HL-60/S4 treated with retinoic acid at 250 ng/mL for 4 days and 3 days (cell line): ENCODE results near the gene CEMIP.

Experiments
- in situ Hi-C: fragments of 300-500 bp; cut with MboI; formaldehyde crosslinking; loops from 2 replicates; pipeline ENCODE4 v1.7.0; 2022; ENCODE audit warnings: low sequenced_read_pairs

CEMIP gene

DNA sequence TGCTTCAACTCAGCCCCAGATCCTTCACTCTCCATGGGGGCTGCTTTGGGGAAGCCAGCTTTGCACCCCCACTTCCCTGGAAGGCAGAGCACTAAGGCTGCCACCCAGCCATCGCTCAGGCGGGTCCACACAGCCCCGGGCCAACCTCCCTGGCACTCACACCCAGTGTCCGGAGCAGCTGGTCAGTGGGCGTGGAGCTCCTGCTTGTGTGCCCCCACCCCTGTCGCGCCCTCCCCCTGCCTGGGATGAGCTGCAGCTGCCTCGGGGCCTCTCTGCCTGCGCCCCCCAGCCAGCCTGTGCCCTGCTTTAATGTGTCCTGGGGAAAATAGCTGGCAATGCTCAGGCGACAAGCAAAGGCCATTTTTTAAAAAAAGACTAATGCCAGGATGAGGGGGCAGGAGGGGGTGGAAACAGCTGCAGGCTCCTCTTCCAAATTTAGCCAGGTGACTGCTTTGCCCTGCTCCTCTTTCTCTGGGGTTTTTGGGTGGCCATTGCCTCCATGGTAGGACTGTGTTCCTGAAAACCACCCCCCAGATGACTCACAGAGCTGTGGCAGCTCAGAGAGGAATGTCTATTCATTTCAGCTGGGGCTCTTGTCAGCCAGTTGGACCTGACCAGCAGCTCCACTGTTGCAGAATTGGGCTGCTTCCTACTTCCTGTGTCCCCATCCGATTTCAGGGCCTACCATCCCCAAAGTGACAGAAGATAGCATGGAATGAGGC, 65.0 kb downstream of the CEMIP start:
- in situ Hi-C loops = no loop called here

DNA sequence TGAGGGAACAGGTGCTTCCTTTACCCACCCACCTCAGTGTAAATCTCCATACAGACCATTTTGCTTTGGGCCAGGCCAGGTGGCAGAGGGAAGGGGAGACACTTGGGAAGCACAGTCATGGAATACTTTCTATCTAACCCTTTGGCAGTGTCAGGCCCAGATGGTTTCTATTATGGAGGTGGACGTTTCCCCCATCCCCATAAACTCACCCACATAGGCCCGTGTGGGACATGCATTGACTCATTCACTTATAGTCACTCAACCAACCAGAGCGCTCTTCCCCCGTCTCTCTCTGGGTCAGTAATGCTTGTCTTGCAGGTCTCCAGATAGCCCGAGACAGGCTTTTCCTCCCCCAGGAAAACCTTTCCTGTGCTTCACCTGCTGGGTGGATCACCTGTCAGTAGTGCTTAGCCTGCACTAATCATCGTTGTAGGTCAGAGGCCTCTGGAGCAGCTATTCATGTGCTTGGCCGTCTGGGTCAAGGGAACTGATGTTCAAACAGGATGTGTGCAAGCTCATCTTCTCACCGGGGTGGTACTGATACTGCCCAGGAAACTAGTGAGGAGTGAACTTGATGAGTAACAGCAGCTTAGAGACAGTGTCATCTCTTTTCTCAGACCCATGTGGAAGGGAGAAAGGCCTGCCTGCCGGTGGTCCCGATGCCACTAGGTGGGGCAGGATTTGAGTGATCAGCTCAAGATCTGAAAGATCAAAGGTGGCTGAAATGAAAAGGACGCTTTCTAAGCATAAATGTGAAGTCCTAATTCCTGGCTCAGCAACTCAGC, 67.1 kb downstream of the CEMIP start:
- in situ Hi-C loops = no loop called here

DNA sequence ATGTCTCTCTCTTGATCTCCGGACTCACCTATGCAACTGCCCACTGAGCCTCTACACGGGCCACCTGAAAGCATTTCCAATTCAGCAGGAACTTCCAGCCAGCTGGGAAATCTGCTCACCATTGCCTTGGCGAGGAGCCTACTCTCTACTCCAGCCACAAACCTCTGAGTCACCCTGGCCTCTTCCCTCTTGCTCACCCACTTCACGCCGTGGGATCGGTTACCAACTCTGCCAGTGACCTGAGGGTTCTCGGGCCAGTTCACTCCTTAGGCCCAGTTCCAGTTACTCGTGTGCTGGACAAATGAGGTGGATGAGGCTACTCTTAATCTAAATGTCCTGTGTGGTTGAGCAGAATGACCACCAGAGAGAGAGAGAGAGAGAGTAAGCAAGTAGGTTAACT, 70.1 kb downstream of the CEMIP start:
- in situ Hi-C loops = no loop called here

DNA sequence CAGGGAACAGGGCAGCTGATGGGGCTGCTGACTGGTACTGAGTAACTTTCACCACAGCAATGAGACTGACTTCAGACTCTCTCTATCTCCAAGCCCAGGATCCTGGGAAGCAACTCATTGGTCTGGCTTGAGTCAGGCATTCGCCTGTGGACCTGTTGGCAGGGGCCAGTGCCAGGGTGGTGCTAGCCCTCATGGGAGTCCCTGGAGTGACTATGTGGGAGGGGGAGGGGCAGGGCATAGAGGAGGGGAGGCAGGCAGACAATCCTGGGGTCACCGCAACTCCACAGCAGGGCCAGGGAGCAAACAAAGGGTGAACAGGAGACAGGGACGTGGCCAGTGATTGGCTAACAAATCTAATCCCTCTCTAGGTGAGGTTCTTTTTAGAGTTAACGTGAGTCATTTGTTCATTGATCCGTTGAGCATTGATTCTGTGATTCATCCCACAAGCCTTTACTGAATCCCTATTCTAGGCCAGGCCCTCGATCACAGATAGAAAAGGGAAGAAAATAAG, 71.8 kb downstream of the CEMIP start:
- in situ Hi-C loops = no loop called here

DNA sequence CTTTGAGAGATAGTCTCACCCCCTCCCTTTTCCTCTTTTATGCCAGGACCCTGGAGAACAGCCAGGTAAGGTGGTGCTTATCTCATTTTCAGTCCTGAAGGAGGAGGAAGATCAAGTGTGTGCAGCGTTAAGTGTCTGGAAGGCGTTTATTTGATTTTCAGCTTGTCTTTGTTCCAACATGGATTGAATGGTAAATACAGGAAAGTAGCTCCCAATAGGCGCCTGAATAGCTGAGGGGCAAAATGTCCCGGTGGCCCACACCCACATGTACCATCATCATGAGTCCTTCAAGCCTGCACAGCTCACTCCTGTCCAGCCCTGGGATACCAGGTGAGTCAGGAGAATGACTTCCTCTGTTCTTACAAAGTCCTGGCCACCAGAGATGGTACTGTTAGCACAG, 73.5 kb downstream of the CEMIP start:
- in situ Hi-C loops = no loop called here

DNA sequence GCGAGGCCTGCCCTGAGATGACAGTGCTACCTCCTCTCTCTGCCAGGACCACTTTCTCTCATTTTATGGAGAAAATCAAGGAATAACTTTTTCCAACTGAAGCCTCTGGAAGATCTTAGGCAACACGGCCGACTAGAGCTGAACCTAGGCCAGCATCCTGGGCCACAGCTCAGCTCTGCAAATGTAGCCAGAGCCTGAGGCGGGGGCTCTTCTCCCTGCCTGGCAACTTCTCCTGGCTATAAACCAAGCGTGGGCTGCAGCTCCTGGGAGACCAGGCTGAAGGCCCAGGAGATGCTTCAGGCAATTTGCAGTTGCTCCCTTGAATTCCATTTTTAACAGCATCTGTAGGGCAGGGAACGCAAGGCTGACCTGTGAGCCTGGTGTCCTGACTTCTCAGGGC, 74.9 kb downstream of the CEMIP start:
- in situ Hi-C loops = no loop called here

DNA sequence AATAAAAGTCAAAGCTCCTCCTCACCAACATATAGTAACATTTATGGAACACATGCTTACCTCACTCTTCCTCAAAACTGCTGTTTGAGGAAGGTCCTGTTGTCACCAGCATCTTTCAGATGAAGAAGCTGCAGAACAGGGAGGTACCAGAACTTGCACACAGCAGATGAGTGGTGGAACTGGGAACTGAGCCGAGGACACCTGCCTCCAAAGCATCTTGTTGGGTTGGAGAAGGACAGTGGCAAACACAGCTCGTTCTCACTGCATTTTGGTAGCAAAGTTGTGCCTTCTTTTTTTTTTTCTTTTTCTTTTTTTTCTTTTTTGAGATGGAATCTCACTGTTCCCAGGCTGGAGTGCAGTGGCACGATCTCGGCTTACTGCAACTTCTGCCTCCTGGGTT, 76.0 kb downstream of the CEMIP start:
- in situ Hi-C loops = no loop called here

DNA sequence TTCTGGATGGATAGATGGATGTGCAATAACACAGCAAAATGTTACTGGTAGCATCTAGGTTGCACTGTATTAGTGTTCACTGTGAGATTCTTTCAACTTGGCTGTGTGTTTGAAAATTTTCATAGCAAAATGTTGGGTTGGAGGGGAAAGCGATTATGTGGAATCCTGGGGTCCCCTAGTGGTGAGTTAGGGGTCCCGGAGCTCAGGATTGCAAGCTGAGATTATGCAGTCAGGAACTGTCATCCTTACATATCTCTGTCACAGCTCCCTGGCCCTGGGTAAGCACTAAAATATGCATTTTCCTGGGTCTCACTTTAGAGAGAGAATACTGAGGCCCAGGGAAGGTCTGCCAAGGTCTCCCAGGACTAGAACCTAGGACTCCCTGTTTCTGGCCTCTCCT, 77.2 kb downstream of the CEMIP start:
- in situ Hi-C loops = no loop called here

DNA sequence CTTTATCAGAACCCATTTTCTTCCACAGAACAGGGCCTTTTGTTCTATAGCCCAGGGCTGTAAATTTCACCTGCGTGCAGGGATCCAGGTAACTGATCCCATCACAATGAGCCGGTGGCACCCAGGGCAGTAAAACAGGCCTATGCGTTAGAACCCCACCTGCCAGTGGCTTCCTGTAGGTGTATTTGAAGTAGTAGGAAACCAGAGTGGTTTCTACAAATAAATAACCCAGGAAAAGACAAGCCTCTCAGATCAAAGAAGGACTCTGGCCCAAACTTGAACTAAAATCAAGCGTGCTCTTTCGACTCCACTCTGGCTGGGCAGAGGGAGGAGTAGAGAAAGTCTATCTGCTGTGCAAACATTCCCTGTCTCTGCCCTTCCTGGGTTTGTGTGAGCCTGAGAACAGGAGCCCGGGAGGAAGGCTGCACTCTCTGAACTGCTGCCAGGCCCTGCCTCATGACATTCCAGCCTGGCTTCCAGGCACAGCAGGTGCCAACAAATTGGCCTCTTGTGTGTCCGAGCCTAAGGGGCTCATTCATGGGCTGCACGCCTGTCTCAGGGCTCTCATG, 77.7 kb downstream of the CEMIP start:
- in situ Hi-C loops = no loop called here

DNA sequence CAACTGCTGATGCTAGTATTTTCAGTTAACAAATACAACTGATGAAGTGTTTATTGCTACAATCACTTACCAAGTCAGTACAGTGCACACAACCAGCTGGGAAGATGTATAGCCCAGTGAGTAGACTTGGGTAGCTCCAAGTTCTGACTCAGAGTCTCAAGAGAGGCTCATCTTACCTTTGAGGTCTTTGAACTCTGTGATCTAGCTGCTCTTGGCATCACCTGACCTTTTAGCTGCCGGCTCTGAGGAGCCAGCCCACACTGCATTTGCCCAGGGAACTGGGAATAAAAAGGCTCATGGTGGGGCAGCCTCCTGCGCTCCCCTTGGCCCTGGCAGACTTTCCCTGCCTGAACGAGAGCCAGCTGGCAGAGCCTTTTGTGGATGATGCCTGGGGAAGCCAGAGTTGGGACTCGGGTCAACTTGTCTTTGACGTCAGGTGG, 82.6 kb downstream of the CEMIP start:
- in situ Hi-C loops = no loop called here

DNA sequence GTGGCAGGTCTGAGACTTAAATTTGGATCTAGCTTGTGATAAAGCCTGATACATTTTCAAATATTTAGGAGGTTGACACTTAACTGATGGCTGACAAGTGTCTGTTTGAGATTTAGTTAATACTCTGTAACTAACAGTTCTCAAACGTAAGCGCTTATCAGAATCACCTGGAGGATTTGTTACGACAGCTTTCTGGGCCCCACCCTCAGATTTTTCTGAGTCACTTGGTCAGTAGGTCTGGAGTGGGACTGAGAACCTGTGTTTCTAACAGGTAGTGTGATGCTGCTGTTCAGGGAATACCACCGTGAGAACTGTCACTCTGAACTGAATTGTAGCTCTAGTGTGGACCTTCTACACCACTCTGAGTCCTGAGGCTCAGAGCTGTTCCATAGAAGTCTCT, 85.5 kb downstream of the CEMIP start:
- in situ Hi-C loops = no loop called here

DNA sequence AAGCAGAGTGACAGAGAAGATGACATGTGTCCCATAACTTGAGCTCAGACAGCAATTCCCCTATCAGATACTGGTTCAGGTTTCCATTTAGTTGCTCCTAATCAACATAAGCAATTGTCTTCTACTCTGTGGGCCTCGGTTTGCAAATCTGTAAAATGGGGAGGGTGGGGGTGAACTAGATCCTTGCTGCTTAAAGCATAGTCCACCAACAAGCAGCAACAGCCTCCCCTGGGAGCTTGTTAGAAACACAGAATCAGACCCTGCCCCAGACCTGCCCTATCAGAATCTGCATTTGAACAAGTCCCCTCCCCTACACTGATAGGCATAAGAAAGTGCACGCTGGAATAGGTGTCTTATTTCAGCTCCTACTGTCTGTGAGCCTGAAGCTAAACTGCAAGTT, 87.8 kb downstream of the CEMIP start:
- in situ Hi-C loops = no loop called here

DNA sequence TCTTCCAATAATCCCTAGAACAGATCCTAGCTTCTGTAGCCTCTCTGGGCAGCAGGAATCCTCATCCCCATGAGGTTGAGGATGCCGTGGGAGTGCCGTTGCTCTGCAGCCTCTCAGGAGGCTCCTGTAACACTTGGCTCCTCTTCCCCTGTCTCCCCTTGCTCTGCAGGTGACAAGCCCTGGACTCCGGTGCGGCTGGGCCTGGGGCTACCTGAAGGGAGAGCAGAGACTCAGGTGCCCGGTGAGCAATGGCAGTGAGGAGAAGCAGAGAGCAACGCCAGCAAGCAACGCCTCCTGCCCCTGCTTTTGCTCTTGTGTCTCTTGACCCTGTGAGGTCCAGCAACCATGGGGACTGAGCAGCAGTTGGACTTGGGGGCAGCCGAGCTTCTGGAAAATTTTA, 91.2 kb downstream of the CEMIP start:
- in situ Hi-C loops = no loop called here

DNA sequence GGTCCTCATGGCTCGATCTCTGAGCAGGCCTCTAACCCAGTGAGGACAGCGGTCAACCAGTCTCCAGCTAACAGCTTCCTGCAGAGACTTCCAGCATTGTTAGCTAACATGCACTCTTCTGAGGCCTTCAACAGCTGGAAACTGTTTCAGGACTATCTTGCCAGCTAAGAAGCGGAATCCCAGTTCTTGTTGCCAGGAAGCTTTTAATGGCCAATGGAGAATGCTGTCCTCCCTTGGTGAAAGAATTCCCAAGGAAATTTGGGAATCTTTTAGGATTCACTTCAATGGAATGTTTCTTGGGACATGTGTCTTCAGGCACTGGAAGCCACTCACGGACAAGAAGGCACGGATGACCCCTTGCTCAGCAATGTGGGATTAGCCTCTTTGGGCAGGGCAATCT, 91.7 kb downstream of the CEMIP start:
- in situ Hi-C loops = no loop called here

DNA sequence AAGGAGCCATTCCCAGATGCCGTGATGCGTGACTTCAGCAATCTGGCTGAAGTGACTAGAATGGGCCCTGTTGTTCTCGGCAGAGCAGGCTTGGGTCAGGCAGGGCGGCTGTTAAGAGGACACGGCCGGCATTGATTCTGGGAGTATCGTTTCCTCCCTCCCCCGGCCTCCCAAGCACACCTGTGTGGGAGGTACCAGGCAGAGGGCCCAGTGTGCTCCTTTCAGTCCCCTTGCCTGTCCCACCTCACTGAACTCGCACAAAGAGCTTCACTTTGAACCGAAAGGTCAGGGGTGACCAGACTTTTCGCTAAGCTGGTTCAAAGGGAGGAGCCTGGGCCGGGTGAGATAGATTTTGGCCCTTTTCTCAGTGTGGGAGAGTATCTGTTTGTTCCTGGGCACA, 92.7 kb downstream of the CEMIP start:
- in situ Hi-C loops = no loop called here

DNA sequence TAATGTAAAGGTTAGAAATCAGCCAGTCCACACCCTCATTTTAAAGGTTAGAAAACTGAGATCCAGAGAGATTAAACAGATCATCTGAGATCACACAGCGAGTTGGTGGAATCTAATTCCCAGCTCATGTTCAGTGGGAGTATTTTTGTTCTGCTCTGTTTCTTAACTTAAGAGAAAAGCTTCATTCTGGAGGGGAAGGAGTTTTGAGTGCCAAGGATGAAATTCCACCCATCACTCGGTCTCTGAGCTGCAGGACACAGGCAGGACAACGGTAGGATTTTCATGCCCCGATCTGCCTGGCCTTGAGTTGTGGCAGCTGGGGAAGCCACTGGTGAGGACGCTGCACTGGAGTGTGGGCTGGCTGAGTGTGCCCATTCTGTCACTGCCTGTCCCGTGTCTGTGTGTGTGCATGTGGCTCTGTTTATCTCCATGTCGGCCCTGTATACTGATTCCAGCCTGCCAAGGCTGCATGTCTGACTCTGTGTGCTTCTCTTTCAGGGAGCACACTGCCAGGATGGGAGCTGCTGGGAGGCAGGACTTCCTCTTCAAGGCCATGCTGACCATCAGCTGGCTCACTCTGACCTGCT, 94.3 kb downstream of the CEMIP start:
- in situ Hi-C loops = no loop called here

DNA sequence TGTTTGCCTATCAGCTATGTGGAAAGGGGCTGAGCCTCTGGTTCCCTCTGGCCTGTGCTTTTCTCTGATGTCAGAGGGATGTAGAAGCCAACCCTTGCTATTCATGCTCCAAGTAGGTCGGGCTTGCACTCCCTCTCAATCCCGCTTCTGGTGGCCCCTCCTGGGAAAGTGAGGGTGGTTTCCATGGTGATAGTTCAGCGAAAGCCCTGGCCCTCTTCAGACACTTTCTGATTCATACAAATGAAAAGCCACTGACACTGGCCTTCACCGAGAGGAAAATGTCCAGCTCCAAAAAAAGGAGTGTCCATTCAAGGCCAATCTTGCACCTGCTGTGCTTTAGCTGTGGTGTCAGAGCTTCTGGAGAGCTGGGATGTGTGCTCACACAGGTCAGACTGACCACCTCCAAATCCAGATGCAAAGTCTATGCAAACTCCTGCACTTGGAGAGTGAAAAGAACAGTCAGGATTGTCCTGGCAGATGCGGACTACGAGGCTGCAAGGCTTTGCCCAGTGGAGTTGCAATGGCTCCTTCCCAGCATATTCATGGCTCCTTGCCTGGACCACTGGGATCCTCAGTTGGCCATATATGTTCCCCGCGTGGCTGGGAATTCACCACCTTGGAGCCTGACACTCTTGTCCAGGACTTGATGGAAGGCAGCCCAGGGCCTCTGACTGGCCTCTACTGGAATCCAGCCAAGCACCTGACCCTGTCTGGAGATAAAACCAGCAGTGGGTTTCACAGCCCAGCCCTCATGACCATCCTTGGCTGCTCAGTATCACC, 96.6 kb downstream of the CEMIP start:
- in situ Hi-C loops = no loop called here

DNA sequence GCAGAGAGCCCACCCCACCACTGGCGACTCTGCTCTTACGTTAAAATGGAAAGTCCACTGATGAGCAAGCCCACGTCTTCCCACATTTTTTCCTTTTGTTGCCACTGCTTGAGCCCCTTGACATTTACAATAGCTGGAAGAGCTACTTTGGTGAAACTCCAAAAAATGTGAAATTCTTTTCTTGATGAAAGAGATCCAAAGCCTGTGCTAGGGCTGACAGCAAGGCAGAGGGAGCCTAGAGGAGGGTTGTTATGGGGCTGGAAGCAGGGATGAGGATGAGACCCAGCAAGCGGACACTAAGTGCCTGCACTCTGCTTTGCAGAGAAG, 97.1 kb downstream of the CEMIP start:
- in situ Hi-C loops = no loop called here

DNA sequence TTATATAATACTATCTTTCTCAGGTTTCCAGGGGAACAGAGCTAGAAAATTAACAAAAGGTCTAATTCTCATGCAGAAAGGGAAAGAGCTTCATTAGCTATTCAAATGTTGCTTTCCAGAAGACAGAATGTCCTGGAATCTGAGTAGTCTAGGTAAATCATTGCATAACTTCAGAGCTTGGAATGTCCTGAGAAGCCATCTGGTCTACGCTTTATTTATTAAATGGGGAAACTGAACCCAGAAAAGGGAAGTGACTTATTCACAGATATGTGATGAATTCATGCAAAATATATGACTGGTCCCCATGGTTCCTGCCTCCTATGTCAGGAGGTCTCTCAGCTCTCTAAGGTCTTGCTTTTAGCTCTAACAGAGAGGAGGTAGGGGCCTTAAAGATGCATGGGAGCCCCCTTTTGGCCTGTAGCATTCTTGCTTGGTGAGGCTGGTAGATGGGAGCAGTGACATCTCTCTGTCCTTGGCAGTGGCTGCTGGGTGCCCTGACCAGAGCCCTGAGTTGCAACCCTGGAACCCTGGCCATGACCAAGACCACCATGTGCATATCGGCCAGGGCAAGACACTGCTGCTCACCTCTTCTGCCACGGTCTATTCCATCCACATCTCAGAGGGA, 99.2 kb downstream of the CEMIP start:
- in situ Hi-C loops = no loop called here

DNA sequence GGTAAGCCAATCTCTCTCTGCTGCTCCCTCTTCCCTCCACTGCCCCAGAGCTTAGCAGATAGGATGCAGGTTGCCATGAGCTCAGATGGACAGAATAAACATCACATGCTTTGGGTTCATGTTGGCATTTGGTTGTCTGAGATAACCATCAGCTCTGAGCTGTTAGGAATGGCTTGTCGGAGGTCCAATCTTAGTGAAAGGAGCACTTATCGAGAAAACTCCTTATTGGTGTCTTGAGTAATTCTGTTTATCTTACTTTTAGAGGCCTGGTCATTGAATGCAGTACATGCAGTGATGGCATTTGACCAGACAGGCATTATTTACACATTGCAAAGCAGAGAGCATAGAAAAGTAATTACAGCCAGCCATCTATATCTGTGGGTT, 99.7 kb downstream of the CEMIP start:
- in situ Hi-C loops = no loop called here

DNA sequence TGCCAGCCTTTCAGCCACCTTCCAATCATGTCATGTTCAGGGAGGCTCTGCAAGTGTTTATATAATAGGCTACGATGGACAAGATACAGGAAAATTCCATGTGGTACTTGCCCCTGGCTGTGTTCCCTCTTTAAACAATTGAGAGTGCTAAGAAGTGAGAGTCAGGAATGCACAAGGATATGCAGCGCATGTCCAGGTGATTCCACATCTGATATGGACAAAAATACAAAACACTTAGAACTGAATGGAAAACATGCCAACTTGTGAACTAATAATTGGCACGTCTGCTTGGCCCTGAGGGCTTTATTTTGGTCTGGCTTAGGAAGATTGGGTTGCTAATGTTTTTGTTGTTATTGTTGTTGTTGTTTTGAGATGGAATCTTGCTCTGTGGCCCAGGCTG, 100.9 kb downstream of the CEMIP start:
- in situ Hi-C loops = no loop called here
